HepG2 (cell line): Measurements from ENCODE around the gene SLC17A9. TPM values are rescaled to one million over a fixed set of nuclear protein-coding genes. Genes with fewer than 3 reads are reported as not detected.

Source experiments
- CBX5 ChIP-seq: sonication (generic); formaldehyde crosslinking; IDR thresholded peaks from 2 replicates; pipeline ENCODE4 v1.4.0; 2020; ENCODE audit warnings: missing genetic modification reagents, borderline replicate concordance
- FOXK1 ChIP-seq: sonication (generic); formaldehyde crosslinking; IDR thresholded peaks from 2 replicates; pipeline ENCODE4 v1.4.0; 2020; ENCODE audit warnings: low read depth, missing genetic modification reagents, borderline replicate concordance
- HIVEP1 ChIP-seq: sonication (generic); formaldehyde crosslinking; IDR thresholded peaks from 2 replicates; pipeline ENCODE4 v1.4.0; 2020; ENCODE audit warnings: mild to moderate bottlenecking, missing genetic modification reagents
- KLF11 ChIP-seq: IDR thresholded peaks from 2 replicates; pipeline ENCODE4 v1.6.1; 2016; ENCODE audit warnings: missing compliant biosample characterization
- NFYC ChIP-seq: IDR thresholded peaks from 2 replicates; pipeline ENCODE4 v1.6.1; 2016; ENCODE audit warnings: missing genetic modification reagents, missing compliant biosample characterization
- PHB2 ChIP-seq: fragments of 450-650 bp; IDR thresholded peaks from 2 replicates; pipeline ENCODE4 v1.6.1; 2018; ENCODE audit not compliant: partially characterized antibody
- POGZ ChIP-seq: sonication (generic); formaldehyde crosslinking; IDR thresholded peaks from 2 replicates; pipeline ENCODE4 v1.4.0; 2020; ENCODE audit warnings: mild to moderate bottlenecking, missing genetic modification reagents
- RFX3 ChIP-seq: IDR thresholded peaks from 2 replicates; pipeline ENCODE4 v1.6.1; 2016; ENCODE audit warnings: missing biosample characterization, missing genetic modification reagents
- SMAD3 ChIP-seq: sonication (generic); formaldehyde crosslinking; IDR thresholded peaks from 2 replicates; pipeline ENCODE4 v1.4.0; 2020; ENCODE audit warnings: missing genetic modification reagents
- SNAI1 ChIP-seq: sonication (generic); formaldehyde crosslinking; IDR thresholded peaks from 2 replicates; pipeline ENCODE4 v1.5.0; 2020; ENCODE audit warnings: mild to moderate bottlenecking, missing genetic modification reagents, borderline replicate concordance
- SRSF9 ChIP-seq: fragments of 200-400 bp; formaldehyde crosslinking; IDR thresholded peaks from 2 replicates; pipeline ENCODE4 v1.6.1; 2018; ENCODE audit warnings: borderline replicate concordance, mild to moderate bottlenecking, low read depth, low read length; ENCODE audit not compliant: insufficient read depth, poor library complexity, severe bottlenecking
- TIGD3 ChIP-seq: sonication (generic); formaldehyde crosslinking; IDR thresholded peaks from 2 replicates; pipeline ENCODE4 v1.5.1; 2020; ENCODE audit warnings: mild to moderate bottlenecking, missing genetic modification reagents, borderline replicate concordance
- ZNF124 ChIP-seq: sonication (generic); formaldehyde crosslinking; IDR thresholded peaks from 2 replicates; pipeline ENCODE4 v1.4.0; 2020; ENCODE audit warnings: missing genetic modification reagents
- ZNF34 ChIP-seq: sonication (generic); formaldehyde crosslinking; IDR thresholded peaks from 2 replicates; pipeline ENCODE4 v1.4.0; 2020; ENCODE audit warnings: mild to moderate bottlenecking, missing genetic modification reagents, borderline replicate concordance
- ZNF354B ChIP-seq: sonication (generic); formaldehyde crosslinking; IDR thresholded peaks from 2 replicates; pipeline ENCODE4 v1.8.0; 2022; ENCODE audit warnings: mild to moderate bottlenecking, missing genetic modification reagents
- ZNF414 ChIP-seq: sonication (generic); formaldehyde crosslinking; IDR thresholded peaks from 2 replicates; pipeline ENCODE4 v1.5.0; 2020; ENCODE audit warnings: missing genetic modification reagents
- ZNF460 ChIP-seq: sonication (generic); formaldehyde crosslinking; IDR thresholded peaks from 2 replicates; pipeline ENCODE4 v1.5.1; 2020; ENCODE audit warnings: missing genetic modification reagents, mild to moderate bottlenecking, borderline replicate concordance
- ZNF552 ChIP-seq: sonication (generic); formaldehyde crosslinking; IDR thresholded peaks from 2 replicates; pipeline ENCODE4 v1.9.0; 2022; ENCODE audit warnings: missing genetic modification reagents, mild to moderate bottlenecking, borderline replicate concordance
- ZNF563 ChIP-seq: sonication (generic); formaldehyde crosslinking; IDR thresholded peaks from 2 replicates; pipeline ENCODE4 v1.8.0; 2022; ENCODE audit warnings: mild to moderate bottlenecking, moderate library complexity, missing genetic modification reagents
- ZNF850 ChIP-seq: sonication (generic); formaldehyde crosslinking; conservative IDR thresholded peaks from 2 replicates; pipeline ENCODE4 v1.9.0; 2021; ENCODE audit warnings: mild to moderate bottlenecking, missing genetic modification reagents
- polyA plus RNA-seq, 8 experiments: library from polyadenylated mRNA; depleted of rRNA in 3 of 8; stranded (reverse) in 7 of 8; unstranded in 1 of 8; fragments of >200 nt; fragmentation: Illumina TruSeq in 4 of 8; extraction: Trizol in 4 of 8; gene quantifications; 2 replicates each; pipeline versions ENCODE4 v1.2.1 to v1.2.3, GENCODE V29; 2011 to 2016; ENCODE audit warnings: low read depth in 4 of 8, missing spikeins in 1 of 8, mixed read lengths in 1 of 8; ENCODE audit not compliant: insufficient read depth in 1 of 8
- total RNA-seq, 5 experiments: library from RNA; depleted of rRNA; stranded (reverse); fragments of >200 nt; fragmentation: Illumina TruSeq; extraction: Trizol; gene quantifications; 2 replicates each; pipeline ENCODE4 v1.2.3, GENCODE V29; 2016; ENCODE audit warnings: low read depth in 1 of 5
- TF ChIP-seq, protein P1 (sequence below): sonication (generic); formaldehyde crosslinking; IDR thresholded peaks from 2 replicates; pipeline ENCODE4 v1.9.0; 2021; ENCODE audit warnings: missing genetic modification reagents, mild to moderate bottlenecking, borderline replicate concordance
- TF ChIP-seq, protein P2 (sequence below): fragments of 450-650 bp; IDR thresholded peaks from 2 replicates; pipeline ENCODE4 v1.6.1; 2016
- TF ChIP-seq, protein P3 (sequence below): sonication (generic); formaldehyde crosslinking; IDR thresholded peaks from 2 replicates; pipeline ENCODE4 v1.5.0; 2020; ENCODE audit warnings: missing genetic modification reagents, mild to moderate bottlenecking, borderline replicate concordance
- TF ChIP-seq, protein P4 (sequence below): IDR thresholded peaks from 2 replicates; pipeline ENCODE4 v1.6.1; 2016; ENCODE audit warnings: low read depth

SLC17A9 gene
- total and polyA plus RNA-seq, 2 of the 13 experiments (the other 11 are each of a cell fraction or from before 2014, with no cell fraction given), result 110 to 191 TPM

- TF ChIP-seq, protein P1, sequence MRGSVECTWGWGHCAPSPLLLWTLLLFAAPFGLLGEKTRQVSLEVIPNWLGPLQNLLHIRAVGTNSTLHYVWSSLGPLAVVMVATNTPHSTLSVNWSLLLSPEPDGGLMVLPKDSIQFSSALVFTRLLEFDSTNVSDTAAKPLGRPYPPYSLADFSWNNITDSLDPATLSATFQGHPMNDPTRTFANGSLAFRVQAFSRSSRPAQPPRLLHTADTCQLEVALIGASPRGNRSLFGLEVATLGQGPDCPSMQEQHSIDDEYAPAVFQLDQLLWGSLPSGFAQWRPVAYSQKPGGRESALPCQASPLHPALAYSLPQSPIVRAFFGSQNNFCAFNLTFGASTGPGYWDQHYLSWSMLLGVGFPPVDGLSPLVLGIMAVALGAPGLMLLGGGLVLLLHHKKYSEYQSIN (CRISPR knock-in tag), result no peak
- TF ChIP-seq POGZ (CRISPR knock-in tag) (no peak), HIVEP1 (CRISPR knock-in tag) (0 out of 2 replicates have a peak, but pooled peaks have one; percentile 11), ZNF563 (CRISPR knock-in tag) (peak; percentile 28; the same call in 1 of the 2 replicates), PHB2 (no peak), ZNF124 (CRISPR knock-in tag) (no peak), SMAD3 (no peak), RFX3 (CRISPR knock-in tag) (no peak), SRSF9 (no peak), ZNF460 (CRISPR knock-in tag) (no peak), SNAI1 (no peak), ZNF414 (CRISPR knock-in tag) (no peak), NFYC (CRISPR knock-in tag) (no peak), FOXK1 (CRISPR knock-in tag) (no peak), ZNF552 (CRISPR knock-in tag) (no peak), TIGD3 (CRISPR knock-in tag) (no peak), KLF11 (CRISPR knock-in tag) (no peak), CBX5 (CRISPR knock-in tag) (no peak), ZNF34 (CRISPR knock-in tag) (no peak), ZNF354B (no peak), ZNF850 (CRISPR knock-in tag) (no peak)
- TF ChIP-seq, protein P2, sequence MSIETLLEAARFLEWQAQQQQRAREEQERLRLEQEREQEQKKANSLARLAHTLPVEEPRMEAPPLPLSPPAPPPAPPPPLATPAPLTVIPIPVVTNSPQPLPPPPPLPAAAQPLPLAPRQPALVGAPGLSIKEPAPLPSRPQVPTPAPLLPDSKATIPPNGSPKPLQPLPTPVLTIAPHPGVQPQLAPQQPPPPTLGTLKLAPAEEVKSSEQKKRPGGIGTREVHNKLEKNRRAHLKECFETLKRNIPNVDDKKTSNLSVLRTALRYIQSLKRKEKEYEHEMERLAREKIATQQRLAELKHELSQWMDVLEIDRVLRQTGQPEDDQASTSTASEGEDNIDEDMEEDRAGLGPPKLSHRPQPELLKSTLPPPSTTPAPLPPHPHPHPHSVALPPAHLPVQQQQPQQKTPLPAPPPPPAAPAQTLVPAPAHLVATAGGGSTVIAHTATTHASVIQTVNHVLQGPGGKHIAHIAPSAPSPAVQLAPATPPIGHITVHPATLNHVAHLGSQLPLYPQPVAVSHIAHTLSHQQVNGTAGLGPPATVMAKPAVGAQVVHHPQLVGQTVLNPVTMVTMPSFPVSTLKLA, result no peak
- TF ChIP-seq, protein P3, sequence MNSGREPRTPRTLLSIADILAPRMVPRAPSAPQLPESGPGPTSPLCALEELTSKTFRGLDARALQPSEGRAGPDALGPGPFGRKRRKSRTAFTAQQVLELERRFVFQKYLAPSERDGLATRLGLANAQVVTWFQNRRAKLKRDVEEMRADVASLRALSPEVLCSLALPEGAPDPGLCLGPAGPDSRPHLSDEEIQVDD (CRISPR knock-in tag), result peak; percentile 64; the same call in 1 of the 2 replicates
- TF ChIP-seq, protein P4, sequence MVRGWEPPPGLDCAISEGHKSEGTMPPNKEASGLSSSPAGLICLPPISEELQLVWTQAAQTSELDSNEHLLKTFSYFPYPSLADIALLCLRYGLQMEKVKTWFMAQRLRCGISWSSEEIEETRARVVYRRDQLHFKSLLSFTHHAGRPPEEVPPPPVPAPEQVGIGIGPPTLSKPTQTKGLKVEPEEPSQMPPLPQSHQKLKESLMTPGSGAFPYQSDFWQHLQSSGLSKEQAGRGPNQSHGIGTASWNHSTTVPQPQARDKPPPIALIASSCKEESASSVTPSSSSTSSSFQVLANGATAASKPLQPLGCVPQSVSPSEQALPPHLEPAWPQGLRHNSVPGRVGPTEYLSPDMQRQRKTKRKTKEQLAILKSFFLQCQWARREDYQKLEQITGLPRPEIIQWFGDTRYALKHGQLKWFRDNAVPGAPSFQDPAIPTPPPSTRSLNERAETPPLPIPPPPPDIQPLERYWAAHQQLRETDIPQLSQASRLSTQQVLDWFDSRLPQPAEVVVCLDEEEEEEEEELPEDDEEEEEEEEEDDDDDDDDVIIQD (CRISPR knock-in tag), result no peak
Observed at GRCh38 chr20:62910777-62911497, 41.6 kb upstream of the SLC17A9 start (continued).
